GM23338 (cell line): ENCODE results near the gene TMEM63B. TPM values are rescaled to one million over a fixed set of nuclear protein-coding genes. Genes with fewer than 3 reads are reported as not detected.
"Not testable (repeated sequence)": the region's sequence is repeated elsewhere in the genome, so short reads cannot be mapped to it uniquely, and the experiment has no call there.

Source experiments
- ATAC-seq: fragments of 200-7000 bp; cut with Tn5 transposase; 3 replicates; pipeline ENCODE4 v1.9.1; 2020
- DNase-seq: peaks from one replicate; pipeline ENCODE4 v3.0.0-alpha.2; 2015; ENCODE audit warnings: low spot score
- H2AFZ ChIP-seq: fragments of 200-600 bp; sonication (generic); 2 replicates; pipeline ENCODE4 v1.8.0; 2016; ENCODE audit warnings: antibody characterized with exemption, mild to moderate bottlenecking, moderate library complexity
- H3F3A ChIP-seq: fragments of 200-600 bp; sonication (generic); replicated peaks from 2 replicates; pipeline ENCODE4 v1.8.0; 2017; ENCODE audit warnings: antibody characterized with exemption, mixed run types, low read depth
- H3K27ac ChIP-seq: fragments of 200-600 bp; sonication (generic); 2 replicates; pipeline ENCODE4 v1.6.1; 2016; ENCODE audit warnings: low read depth
- H3K27me3 ChIP-seq: fragments of 200-600 bp; sonication (generic); 2 replicates; pipeline ENCODE4 v1.8.0; 2016; ENCODE audit warnings: mild to moderate bottlenecking, mixed run types, moderate library complexity; ENCODE audit not compliant: insufficient read depth
- H3K36me3 ChIP-seq: fragments of 200-600 bp; sonication (generic); 2 replicates; pipeline ENCODE4 v1.8.0; 2016; ENCODE audit warnings: mild to moderate bottlenecking; ENCODE audit not compliant: insufficient read depth
- H3K4me1 ChIP-seq: fragments of 200-600 bp; sonication (generic); 2 replicates; pipeline ENCODE4 v1.8.0; 2016; ENCODE audit warnings: mild to moderate bottlenecking, moderate library complexity; ENCODE audit not compliant: insufficient read depth
- H3K4me2 ChIP-seq: fragments of 200-600 bp; sonication (generic); 2 replicates; pipeline ENCODE4 v1.7.1; 2017; ENCODE audit warnings: mixed run types
- H3K4me3 ChIP-seq: fragments of 200-600 bp; sonication (generic); 2 replicates; pipeline ENCODE4 v1.6.1; 2016; ENCODE audit warnings: mixed run types
- H3K79me2 ChIP-seq: fragments of 200-600 bp; sonication (generic); replicated peaks from 2 replicates; pipeline ENCODE4 v1.8.0; 2017; ENCODE audit warnings: mild to moderate bottlenecking; ENCODE audit not compliant: insufficient read depth
- H3K9me2 ChIP-seq: fragments of 200-600 bp; sonication (generic); 2 replicates; pipeline ENCODE4 v1.8.0; 2017; ENCODE audit not compliant: insufficient read depth
- H4K20me1 ChIP-seq: fragments of 200-600 bp; sonication (generic); replicated peaks from 2 replicates; pipeline ENCODE4 v1.8.0; 2017; ENCODE audit warnings: mild to moderate bottlenecking; ENCODE audit not compliant: insufficient read depth
- H3K27ac Mint-ChIP-seq: 2 replicates; pipeline ENCODE4 v1.8.0; 2020; ENCODE audit warnings: inconsistent platforms, mild to moderate bottlenecking, moderate library complexity, mixed read lengths
- H3K27me3 Mint-ChIP-seq: 3 replicates; pipeline ENCODE4 v1.8.0; 2022; ENCODE audit warnings: low read depth, mild to moderate bottlenecking, moderate library complexity, mixed read lengths, inconsistent platforms; ENCODE audit not compliant: insufficient read depth, poor library complexity
- H3K36me3 Mint-ChIP-seq: 3 replicates; pipeline ENCODE4 v1.8.0; 2021; ENCODE audit warnings: low read depth, mild to moderate bottlenecking, inconsistent platforms, moderate library complexity, mixed read lengths
- H3K4me1 Mint-ChIP-seq: 3 replicates; pipeline ENCODE4 v1.8.0; 2020; ENCODE audit warnings: mild to moderate bottlenecking, inconsistent platforms, mixed read lengths
- H3K4me3 Mint-ChIP-seq: 3 replicates; pipeline ENCODE4 v1.8.0; 2021; ENCODE audit warnings: moderate library complexity, mild to moderate bottlenecking, inconsistent platforms, mixed read lengths
- H3K9me3 Mint-ChIP-seq: 3 replicates; pipeline ENCODE4 v1.8.0; 2020; ENCODE audit warnings: moderate library complexity, mild to moderate bottlenecking, inconsistent platforms, mixed read lengths
- CREB1 ChIP-seq: fragments of 250-450 bp; sonication (Bioruptor Pico); IDR thresholded peaks from 2 replicates; pipeline ENCODE4 v1.5.0; 2020; ENCODE audit warnings: low read depth, mild to moderate bottlenecking, moderate library complexity
- EZH2 ChIP-seq: fragments of 200-600 bp; sonication (generic); IDR thresholded peaks from one replicate; pipeline ENCODE4 v1.8.0; 2017; ENCODE audit warnings: antibody characterized with exemption, mild to moderate bottlenecking, low read depth; ENCODE audit not compliant: unreplicated experiment
- NANOG ChIP-seq: IDR thresholded peaks from 2 replicates; pipeline ENCODE4 v1.6.1; 2016; ENCODE audit warnings: antibody characterized with exemption, borderline replicate concordance
- POLR2AphosphoS5 ChIP-seq: IDR thresholded peaks from 2 replicates; pipeline ENCODE4 v1.6.1; 2016; ENCODE audit warnings: antibody characterized with exemption, low read depth
- REST ChIP-seq: IDR thresholded peaks from one replicate; pipeline ENCODE4 v1.6.1; 2018; ENCODE audit warnings: antibody characterized with exemption; ENCODE audit not compliant: unreplicated experiment
- ZNF114 ChIP-seq: fragments of 250-450 bp; sonication (Bioruptor Pico); IDR thresholded peaks from 2 replicates; pipeline ENCODE4 v1.5.0; 2020; ENCODE audit warnings: mild to moderate bottlenecking, moderate library complexity
- ZNF331 ChIP-seq: fragments of 250-450 bp; sonication (Bioruptor Pico); IDR thresholded peaks from 2 replicates; pipeline ENCODE4 v1.5.0; 2020; ENCODE audit warnings: low read depth, mild to moderate bottlenecking, moderate library complexity
- polyA plus RNA-seq: library from polyadenylated mRNA; unstranded; fragments of >200 nt; fragmentation: Nextera tagmentation; extraction: Ambion mirVana; gene quantifications from 2 replicates; pipeline ENCODE4 v1.2.1, GENCODE V29; 2016
- total RNA-seq: library from RNA; depleted of rRNA; stranded (reverse); fragments of >200 nt; shearing (Covaris generic); gene quantifications from 2 replicates; pipeline ENCODE4 v1.2.3, GENCODE V29; 2014
- TF ChIP-seq, protein P1 (sequence below), 2 experiments: fragments of 200-600 bp in 1 of 2; sonication (generic) in 1 of 2; conservative IDR thresholded peaks; 2 replicates each; pipeline versions ENCODE4 v1.5.1 to v1.6.1; 2016 to 2017; ENCODE audit warnings: antibody characterized with exemption in 2 of 2, low read depth in 2 of 2, mild to moderate bottlenecking in 2 of 2, moderate library complexity in 1 of 2
- TF ChIP-seq, protein P2 (sequence below): IDR thresholded peaks from 2 replicates; pipeline ENCODE4 v1.6.1; 2016; ENCODE audit warnings: antibody characterized with exemption

Gene TMEM63B
- total and polyA plus RNA-seq, 2 experiments from 2014 or later = 10.1 to 36.0 TPM

DNA sequence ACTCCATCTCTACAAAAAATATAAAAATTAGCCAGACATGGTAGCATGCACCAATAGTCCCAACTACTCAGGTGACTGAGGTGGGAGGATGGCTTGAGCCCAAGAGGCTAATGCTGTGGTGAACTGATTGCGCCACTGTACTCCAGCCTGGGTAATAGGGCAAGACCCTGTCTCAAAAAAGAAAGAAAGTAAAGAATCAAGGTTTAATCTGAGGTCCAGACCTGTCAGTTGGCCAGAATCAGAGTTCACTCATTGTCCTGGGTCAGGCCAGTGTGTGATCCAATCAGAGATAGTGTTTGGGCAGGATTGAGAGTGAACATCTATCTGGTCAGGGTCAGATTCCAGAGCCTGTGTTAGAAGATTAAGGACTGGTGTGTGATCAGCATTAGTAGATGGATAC is 15.5 kb downstream of the TMEM63B start (continued):
- TF ChIP-seq, protein P1, sequence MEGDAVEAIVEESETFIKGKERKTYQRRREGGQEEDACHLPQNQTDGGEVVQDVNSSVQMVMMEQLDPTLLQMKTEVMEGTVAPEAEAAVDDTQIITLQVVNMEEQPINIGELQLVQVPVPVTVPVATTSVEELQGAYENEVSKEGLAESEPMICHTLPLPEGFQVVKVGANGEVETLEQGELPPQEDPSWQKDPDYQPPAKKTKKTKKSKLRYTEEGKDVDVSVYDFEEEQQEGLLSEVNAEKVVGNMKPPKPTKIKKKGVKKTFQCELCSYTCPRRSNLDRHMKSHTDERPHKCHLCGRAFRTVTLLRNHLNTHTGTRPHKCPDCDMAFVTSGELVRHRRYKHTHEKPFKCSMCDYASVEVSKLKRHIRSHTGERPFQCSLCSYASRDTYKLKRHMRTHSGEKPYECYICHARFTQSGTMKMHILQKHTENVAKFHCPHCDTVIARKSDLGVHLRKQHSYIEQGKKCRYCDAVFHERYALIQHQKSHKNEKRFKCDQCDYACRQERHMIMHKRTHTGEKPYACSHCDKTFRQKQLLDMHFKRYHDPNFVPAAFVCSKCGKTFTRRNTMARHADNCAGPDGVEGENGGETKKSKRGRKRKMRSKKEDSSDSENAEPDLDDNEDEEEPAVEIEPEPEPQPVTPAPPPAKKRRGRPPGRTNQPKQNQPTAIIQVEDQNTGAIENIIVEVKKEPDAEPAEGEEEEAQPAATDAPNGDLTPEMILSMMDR (conservative IDR thresholded peaks at IDR 0.05; ENCODE audit: low read depth in 2 of 2) = no peak
- no peak for TF ChIP-seq NANOG
- no peak for TF ChIP-seq POLR2AphosphoS5

DNA sequence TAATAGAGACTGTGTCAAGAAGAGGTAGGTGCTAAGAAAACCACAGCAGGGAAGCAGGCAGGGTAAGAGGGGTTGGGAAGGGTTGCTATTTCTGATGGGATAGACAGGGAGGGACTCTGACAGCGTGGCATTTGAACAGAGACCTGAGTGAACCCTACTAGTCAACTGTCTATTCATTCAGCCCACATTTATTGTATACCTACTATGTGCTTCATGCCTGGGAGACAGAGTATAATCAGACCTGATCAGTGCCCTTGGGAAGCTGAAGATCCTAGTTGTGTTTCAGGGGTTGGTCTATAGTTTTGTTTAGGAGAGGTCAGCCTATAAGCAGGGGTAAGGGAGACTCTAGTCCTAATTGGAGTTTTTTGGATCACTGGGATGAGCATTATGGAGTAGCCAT is 16.4 kb downstream of the TMEM63B start:
- Mint-ChIP-seq H3K9me3 (no peaks in the 10 kb centered on the region), H3K36me3 (peaks cover 55% of the 10 kb centered on the region), H3K27me3 (peaks cover 13% of the 10 kb centered on the region), H3K27ac (no peak overlapping the region), H3K4me1 (peaks cover 4% of the 10 kb centered on the region), H3K4me3 (no peak overlapping the region)
- Histone ChIP-seq H3K9me2 (no peaks in the 10 kb centered on the region), H3K27ac (no peak overlapping the region), H3K79me2 (no peaks in the 10 kb centered on the region), H3K4me1 (no peaks in the 10 kb centered on the region; the same call in 1 of the 2 replicates), H3K27me3 (no peaks in the 10 kb centered on the region), H4K20me1 (no peaks in the 10 kb centered on the region; the same call in 1 of the 2 replicates), H2AFZ (no peak overlapping the region), H3F3A (no peaks in the 10 kb centered on the region), H3K4me2 (no peak overlapping the region), H3K4me3 (no peak overlapping the region), H3K36me3 (no peaks in the 10 kb centered on the region; the same call in 1 of the 2 replicates)
- ATAC-seq (no peak), DNase-seq (no peak)
- TF ChIP-seq ZNF114 (CRISPR knock-in tag) (no peak), CREB1 (no peak), ZNF331 (CRISPR knock-in tag) (no peak), REST (no peak), NANOG (no peak), EZH2 (no peak), POLR2AphosphoS5 (no peak)
- TF ChIP-seq, protein P2, sequence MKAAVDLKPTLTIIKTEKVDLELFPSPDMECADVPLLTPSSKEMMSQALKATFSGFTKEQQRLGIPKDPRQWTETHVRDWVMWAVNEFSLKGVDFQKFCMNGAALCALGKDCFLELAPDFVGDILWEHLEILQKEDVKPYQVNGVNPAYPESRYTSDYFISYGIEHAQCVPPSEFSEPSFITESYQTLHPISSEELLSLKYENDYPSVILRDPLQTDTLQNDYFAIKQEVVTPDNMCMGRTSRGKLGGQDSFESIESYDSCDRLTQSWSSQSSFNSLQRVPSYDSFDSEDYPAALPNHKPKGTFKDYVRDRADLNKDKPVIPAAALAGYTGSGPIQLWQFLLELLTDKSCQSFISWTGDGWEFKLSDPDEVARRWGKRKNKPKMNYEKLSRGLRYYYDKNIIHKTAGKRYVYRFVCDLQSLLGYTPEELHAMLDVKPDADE = no peak

GRCh38 chr6:44144536-44144935 is 17.2 kb downstream of the TMEM63B start:
- H3K4me2 ChIP-seq, H3K9me2 ChIP-seq, H3F3A ChIP-seq, H3K9me3 Mint-ChIP-seq, H3K27ac ChIP-seq, H3K4me1 ChIP-seq, H3K27me3 ChIP-seq, H3K27ac Mint-ChIP-seq, H3K27me3 Mint-ChIP-seq, H3K4me3 ChIP-seq, H3K79me2 ChIP-seq, H4K20me1 ChIP-seq, ATAC-seq, H2AFZ ChIP-seq, H3K4me3 Mint-ChIP-seq, H3K4me1 Mint-ChIP-seq, H3K36me3 ChIP-seq, DNase-seq: not testable (repeated sequence)
- peaks cover 58% of the 10 kb centered on the region for H3K36me3 Mint-ChIP-seq
